GM10248 (cell line): ENCODE measurements around the gene ADAMTS6.
"Not testable (repeated sequence)": the region's sequence is repeated elsewhere in the genome, so short reads cannot be mapped to it uniquely, and the experiment has no call there.

ENCODE experiments used
- CTCF ChIA-PET: fragments of 300-600 bp; sonication (Branson Sonifier 250); formaldehyde crosslinking; extraction: SDS; loops from one replicate; lab custom pipeline; 2021; ENCODE audit warnings: antibody characterized with exemption; lab: Yijun Ruan, JAX
- POLR2A ChIA-PET: fragments of 350-650 bp; sonication (Branson Sonifier 250); formaldehyde crosslinking; extraction: SDS; loops from one replicate; lab custom pipeline; 2020; ENCODE audit warnings: antibody characterized with exemption; lab: Yijun Ruan, JAX
- DNase-seq: peaks from one replicate; pipeline ENCODE4 v3.0.0; 2012; ENCODE audit errors: extremely low spot score
- TF ChIP-seq, protein P1 (sequence below): IDR thresholded peaks from 2 replicates; pipeline ENCODE4 v1.5.1; 2012; ENCODE audit warnings: mild to moderate bottlenecking, low read depth; ENCODE audit errors: extremely low read depth, missing control alignments, control extremely low read depth

Gene ADAMTS6

DNA sequence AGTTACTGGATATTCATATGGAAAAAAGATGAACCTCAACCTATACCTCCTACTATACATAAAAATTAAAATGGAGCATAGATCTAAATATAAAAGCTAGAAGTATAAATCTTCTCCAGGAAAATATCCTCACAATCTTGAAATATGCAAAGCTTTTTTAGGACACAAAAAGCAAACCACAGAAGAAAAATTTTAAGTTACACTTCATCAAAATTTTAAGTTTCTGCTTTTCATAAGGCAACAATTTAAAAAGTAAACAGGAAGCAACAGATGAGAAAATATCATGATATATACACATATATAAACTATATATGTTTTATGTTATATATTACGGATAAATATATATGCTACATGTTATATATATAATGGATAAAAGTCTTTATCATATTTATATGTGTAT is 157.5 kb downstream of the ADAMTS6 start:
- CTCF ChIA-PET = no interaction called here
- TF ChIP-seq, protein P1, sequence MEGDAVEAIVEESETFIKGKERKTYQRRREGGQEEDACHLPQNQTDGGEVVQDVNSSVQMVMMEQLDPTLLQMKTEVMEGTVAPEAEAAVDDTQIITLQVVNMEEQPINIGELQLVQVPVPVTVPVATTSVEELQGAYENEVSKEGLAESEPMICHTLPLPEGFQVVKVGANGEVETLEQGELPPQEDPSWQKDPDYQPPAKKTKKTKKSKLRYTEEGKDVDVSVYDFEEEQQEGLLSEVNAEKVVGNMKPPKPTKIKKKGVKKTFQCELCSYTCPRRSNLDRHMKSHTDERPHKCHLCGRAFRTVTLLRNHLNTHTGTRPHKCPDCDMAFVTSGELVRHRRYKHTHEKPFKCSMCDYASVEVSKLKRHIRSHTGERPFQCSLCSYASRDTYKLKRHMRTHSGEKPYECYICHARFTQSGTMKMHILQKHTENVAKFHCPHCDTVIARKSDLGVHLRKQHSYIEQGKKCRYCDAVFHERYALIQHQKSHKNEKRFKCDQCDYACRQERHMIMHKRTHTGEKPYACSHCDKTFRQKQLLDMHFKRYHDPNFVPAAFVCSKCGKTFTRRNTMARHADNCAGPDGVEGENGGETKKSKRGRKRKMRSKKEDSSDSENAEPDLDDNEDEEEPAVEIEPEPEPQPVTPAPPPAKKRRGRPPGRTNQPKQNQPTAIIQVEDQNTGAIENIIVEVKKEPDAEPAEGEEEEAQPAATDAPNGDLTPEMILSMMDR = no peak
- no peak for DNase-seq
- POLR2A ChIA-PET = no interaction called here

DNA sequence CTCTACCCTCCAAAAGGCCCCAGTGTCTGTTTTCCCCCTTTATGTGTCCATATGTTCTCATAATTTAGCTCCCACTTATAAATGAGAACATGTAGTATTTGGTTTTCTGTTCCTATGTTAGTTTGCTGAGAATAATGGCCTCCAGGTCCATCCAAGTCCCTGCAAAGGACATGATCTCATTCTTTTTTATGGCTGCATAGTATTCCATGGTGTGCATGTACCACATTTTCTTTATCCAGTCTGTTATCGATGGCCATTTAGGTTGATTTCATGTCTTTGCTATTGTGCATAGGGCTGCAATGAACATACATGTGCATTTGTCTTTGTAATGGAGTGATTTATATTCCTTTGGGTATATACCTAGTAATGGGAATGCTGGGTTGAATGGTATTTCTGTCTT is 161.0 kb downstream of the ADAMTS6 start:
- CTCF ChIA-PET, DNase-seq, POLR2A ChIA-PET: not testable (repeated sequence)

DNA sequence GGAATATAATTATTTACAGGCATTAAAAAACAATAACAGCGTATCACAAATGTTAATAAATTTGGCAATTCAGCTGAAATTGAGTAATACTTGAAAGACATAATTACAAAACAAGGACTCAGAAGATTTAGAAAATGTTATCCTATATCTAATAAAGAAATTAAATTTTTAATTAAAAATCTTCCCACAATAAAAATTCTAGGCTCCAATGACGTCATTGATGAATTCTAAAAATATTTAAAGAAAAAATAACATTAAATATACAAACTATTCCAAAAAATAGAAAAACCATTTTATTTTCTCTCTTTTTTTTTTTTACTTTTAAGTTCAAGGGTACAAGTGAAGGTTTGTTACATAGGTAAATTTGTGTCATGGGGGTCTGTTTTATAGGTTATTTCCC is 161.5 kb downstream of the ADAMTS6 start:
- POLR2A ChIA-PET = no interaction called here
- TF ChIP-seq, protein P1 = no peak
- CTCF ChIA-PET = no interaction called here
- no peak for DNase-seq

DNA sequence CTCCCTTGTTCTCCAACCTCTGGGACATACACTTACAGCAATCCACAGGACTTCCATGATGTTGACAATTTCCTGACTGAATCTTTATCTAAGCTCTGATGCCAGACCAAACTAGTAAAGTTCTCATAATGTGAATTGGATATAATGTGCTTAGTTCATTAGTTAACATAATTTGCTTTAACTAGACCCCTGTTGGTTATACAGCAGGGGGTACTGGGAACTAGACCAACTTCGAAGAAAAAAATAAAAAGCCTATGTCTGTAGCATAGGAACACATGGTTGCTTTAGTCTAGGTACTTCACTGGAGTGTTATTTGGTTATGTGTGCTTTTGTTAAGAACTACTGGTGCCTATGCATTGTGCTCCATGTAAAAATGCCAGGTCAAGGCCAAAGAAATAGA is 173.8 kb downstream of the ADAMTS6 start:
- DNase-seq = no peak
- ChIA-PET CTCF (no interaction called here), POLR2A (no interaction called here)
- TF ChIP-seq, protein P1 = no peak

GRCh38 chr5:65307088-65307487 is 174.6 kb downstream of the ADAMTS6 start:
- CTCF ChIA-PET = no interaction called here

GRCh38 chr5:65305913-65306312 is 175.8 kb downstream of the ADAMTS6 start:
- TF ChIP-seq, protein P1 = no peak
- ChIA-PET CTCF (interaction anchor here (0.7 kb wide), 1 partner anchor 482 kb away, joined by 3 read pairs; no protein-coding TSS in a partner anchor), POLR2A (no interaction called here)
- no peak for DNase-seq

More at GRCh38 chr5:65307088-65307487, 174.6 kb downstream of the ADAMTS6 start:
- no peak for DNase-seq
- POLR2A ChIA-PET = no interaction called here
- TF ChIP-seq, protein P1 = no peak

DNA sequence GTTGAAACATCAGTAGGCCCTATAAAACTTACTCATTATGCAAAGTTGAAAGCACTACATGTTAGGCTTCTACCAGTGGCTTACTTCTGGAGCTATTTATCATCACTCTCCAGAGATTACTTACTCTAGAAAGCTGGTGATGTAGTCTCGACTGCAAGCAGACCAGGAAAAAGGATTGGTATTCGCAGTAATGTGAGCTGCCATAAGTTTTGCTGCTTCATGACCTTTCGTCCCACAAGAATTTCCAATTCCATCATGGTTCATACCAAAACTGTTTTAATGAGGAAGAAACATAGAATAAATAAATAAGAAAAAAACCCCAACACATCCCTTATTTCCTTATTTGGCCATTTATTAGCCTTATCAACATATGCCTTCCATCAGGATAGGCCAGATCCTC is 181.9 kb downstream of the ADAMTS6 start:
- TF ChIP-seq, protein P1 = no peak
- ChIA-PET CTCF (no interaction called here), POLR2A (no interaction called here)
- DNase-seq = no peak
